ENCODE results near the gene PLAU. TPM values are rescaled to one million over a fixed set of nuclear protein-coding genes. Genes with fewer than 3 reads are reported as not detected.

PLAU gene
- total and polyA plus RNA-seq, 2 of the 13 experiments (the other 11 are each of a cell fraction or from before 2014, with no cell fraction given) = 0.45 to 11.2 TPM

DNA sequence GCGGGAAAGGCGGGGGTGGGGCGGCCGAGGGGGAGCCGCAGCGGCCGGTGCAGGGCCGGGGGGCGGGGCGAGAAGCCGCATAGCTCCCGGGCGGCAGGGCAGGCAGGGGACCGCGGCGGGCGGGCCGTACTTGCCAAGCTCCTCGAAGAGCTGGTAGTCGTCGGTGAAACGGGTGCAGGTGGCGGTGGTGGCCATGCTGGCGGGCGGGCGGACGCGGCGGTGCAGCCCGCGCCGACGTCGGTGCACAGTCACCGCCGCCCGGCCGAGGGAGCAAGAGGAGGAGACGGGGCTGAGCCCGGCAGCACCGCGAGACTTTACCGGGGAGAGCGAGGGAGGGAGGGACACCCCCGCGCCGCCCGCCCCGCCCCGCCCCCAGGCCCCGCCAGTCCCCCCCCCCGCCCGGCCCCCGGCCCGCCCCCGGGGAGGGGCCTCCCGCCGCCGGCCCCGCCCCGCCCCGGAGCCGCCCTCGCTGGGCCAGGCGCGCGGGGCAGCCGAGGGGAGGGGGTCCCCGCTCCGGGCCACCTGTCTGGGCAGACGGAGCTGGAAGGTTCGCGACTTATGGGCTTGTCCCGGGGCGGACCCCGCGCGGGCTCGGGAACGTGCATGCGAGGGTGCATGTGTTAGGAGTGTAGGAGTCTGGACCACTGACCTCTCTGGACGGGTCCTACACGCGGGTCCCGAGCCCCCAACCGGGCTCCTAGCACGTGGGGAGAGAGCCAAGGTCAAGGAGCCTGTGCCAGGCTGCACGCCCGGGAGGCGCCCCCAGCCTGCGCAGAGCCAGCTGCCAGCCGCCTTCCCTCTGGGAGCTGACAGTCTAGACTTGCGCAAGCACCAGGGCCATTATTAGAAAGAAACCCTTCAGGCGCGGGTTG lies 36.4 kb upstream of the PLAU start, which contains the start of gene CAMK2G (continued):
- TF ChIP-seq, protein P1, sequence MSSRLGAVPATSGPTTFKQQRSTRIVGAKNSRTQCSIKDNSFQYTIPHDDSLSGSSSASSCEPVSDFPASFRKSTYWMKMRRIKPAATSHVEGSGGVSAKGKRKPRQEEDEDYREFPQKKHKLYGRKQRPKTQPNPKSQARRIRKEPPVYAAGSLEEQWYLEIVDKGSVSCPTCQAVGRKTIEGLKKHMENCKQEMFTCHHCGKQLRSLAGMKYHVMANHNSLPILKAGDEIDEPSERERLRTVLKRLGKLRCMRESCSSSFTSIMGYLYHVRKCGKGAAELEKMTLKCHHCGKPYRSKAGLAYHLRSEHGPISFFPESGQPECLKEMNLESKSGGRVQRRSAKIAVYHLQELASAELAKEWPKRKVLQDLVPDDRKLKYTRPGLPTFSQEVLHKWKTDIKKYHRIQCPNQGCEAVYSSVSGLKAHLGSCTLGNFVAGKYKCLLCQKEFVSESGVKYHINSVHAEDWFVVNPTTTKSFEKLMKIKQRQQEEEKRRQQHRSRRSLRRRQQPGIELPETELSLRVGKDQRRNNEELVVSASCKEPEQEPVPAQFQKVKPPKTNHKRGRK (CRISPR knock-in tag; IDR thresholded peaks at IDR 0.05) = no peak
- TF ChIP-seq SNAPC2 (CRISPR knock-in tag; IDR thresholded peaks at IDR 0.05) (no peak), HMG20B (CRISPR knock-in tag; conservative IDR thresholded peaks at IDR 0.05) (no peak), ZNF598 (CRISPR knock-in tag; IDR thresholded peaks at IDR 0.05; ENCODE audit: borderline replicate concordance) (peak; percentile 62; the same call in 1 of the 2 replicates), ZNF883 (CRISPR knock-in tag; IDR thresholded peaks at IDR 0.05; ENCODE audit: not compliant biosample characterization) (peak; percentile 22)
- TF ChIP-seq, protein P2, sequence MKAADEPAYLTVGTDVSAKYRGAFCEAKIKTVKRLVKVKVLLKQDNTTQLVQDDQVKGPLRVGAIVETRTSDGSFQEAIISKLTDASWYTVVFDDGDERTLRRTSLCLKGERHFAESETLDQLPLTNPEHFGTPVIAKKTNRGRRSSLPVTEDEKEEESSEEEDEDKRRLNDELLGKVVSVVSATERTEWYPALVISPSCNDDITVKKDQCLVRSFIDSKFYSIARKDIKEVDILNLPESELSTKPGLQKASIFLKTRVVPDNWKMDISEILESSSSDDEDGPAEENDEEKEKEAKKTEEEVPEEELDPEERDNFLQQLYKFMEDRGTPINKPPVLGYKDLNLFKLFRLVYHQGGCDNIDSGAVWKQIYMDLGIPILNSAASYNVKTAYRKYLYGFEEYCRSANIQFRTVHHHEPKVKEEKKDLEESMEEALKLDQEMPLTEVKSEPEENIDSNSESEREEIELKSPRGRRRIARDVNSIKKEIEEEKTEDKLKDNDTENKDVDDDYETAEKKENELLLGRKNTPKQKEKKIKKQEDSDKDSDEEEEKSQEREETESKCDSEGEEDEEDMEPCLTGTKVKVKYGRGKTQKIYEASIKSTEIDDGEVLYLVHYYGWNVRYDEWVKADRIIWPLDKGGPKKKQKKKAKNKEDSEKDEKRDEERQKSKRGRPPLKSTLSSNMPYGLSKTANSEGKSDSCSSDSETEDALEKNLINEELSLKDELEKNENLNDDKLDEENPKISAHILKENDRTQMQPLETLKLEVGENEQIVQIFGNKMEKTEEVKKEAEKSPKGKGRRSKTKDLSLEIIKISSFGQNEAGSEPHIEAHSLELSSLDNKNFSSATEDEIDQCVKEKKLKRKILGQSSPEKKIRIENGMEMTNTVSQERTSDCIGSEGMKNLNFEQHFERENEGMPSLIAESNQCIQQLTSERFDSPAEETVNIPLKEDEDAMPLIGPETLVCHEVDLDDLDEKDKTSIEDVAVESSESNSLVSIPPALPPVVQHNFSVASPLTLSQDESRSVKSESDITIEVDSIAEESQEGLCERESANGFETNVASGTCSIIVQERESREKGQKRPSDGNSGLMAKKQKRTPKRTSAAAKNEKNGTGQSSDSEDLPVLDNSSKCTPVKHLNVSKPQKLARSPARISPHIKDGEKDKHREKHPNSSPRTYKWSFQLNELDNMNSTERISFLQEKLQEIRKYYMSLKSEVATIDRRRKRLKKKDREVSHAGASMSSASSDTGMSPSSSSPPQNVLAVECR (CRISPR knock-in tag; IDR thresholded peaks at IDR 0.05; ENCODE audit: borderline replicate concordance) = peak; percentile 82
